HG03103 (cell line): ENCODE results near the gene ZNF430.
"Not testable (repeated sequence)": the region's sequence is repeated elsewhere in the genome, so short reads cannot be mapped to it uniquely, and the experiment has no call there.

ENCODE experiments used
- ATAC-seq: cut with Tn5 transposase; IDR thresholded peaks from one replicate; pipeline ENCODE4 v1.9.1; 2021; ENCODE audit warnings: low read depth; ENCODE audit not compliant: unreplicated experiment

ZNF430 gene

GRCh38 chr19:21020298-21021227 lies at the start of gene ZNF430:
Gene ZNF430 (plus strand): TSS chr19:21020657. CDS start chr19:21020801, 144 bp downstream.
- peak; percentile 96 for ATAC-seq

- not testable (repeated sequence) for ATAC-seq
Measured at GRCh38 chr19:20992788-20993187, 27.7 kb upstream of the ZNF430 start.

- peak; percentile 99 for ATAC-seq
Measured at GRCh38 chr19:20999731-21000352, 20.6 kb upstream of the ZNF430 start.

GRCh38 chr19:21021238-21021637 lies 781 bp downstream of the ZNF430 start:
- not testable (repeated sequence) for ATAC-seq

GRCh38 chr19:21022996-21023395 lies 2.5 kb downstream of the ZNF430 start:
- ATAC-seq: no peak

- no peak for ATAC-seq
Measured at GRCh38 chr19:21023901-21024300, 3.4 kb downstream of the ZNF430 start.

GRCh38 chr19:21028969-21029268 lies 8.5 kb downstream of the ZNF430 start:
- no peak for ATAC-seq

- no peak for ATAC-seq
Measured at GRCh38 chr19:21045028-21045427, 24.6 kb downstream of the ZNF430 start.

GRCh38 chr19:21046489-21046888 lies 26.0 kb downstream of the ZNF430 start:
- no peak for ATAC-seq

- ATAC-seq: no peak
Measured at GRCh38 chr19:21047716-21048115, 27.3 kb downstream of the ZNF430 start.

- ATAC-seq: no peak
Measured at GRCh38 chr19:21052902-21053301, 32.4 kb downstream of the ZNF430 start.

GRCh38 chr19:21065336-21065735 lies 44.9 kb downstream of the ZNF430 start:
- ATAC-seq: no peak

- ATAC-seq: peak; percentile 95
Measured at GRCh38 chr19:21082011-21082975, 61.8 kb downstream of the ZNF430 start, which contains the start of gene ZNF714. Gene ZNF714 (plus strand): TSS chr19:21082203. CDS start chr19:21098269, 16,066 bp downstream.

GRCh38 chr19:21084343-21084742 lies 63.9 kb downstream of the ZNF430 start:
- ATAC-seq: no peak

- no peak for ATAC-seq
Measured at GRCh38 chr19:21087871-21088270, 67.4 kb downstream of the ZNF430 start.

- ATAC-seq: no peak
Measured at GRCh38 chr19:21092109-21092508, 71.7 kb downstream of the ZNF430 start.

- no peak for ATAC-seq
Measured at GRCh38 chr19:21094347-21095025, 74.0 kb downstream of the ZNF430 start.

GRCh38 chr19:21098291-21098690 lies 77.8 kb downstream of the ZNF430 start:
- no peak for ATAC-seq

- no peak for ATAC-seq
Measured at GRCh38 chr19:21101521-21102242, 81.2 kb downstream of the ZNF430 start.
